IPS-18c (cell line): Measurements from ENCODE around the gene ASTN2.

Experiments used
- H3K4me3 ChIP-seq: 2 replicates; pipeline ENCODE4 v1.7.0; 2013; ENCODE audit warnings: low read depth, mild to moderate bottlenecking, low read length, moderate library complexity; ENCODE audit not compliant: insufficient read depth
- H3K9me3 ChIP-seq: one replicate; pipeline ENCODE4 v1.6.1; 2013; ENCODE audit warnings: mild to moderate bottlenecking, low read length, moderate library complexity; ENCODE audit not compliant: control insufficient read depth, insufficient read depth

ASTN2 gene

DNA sequence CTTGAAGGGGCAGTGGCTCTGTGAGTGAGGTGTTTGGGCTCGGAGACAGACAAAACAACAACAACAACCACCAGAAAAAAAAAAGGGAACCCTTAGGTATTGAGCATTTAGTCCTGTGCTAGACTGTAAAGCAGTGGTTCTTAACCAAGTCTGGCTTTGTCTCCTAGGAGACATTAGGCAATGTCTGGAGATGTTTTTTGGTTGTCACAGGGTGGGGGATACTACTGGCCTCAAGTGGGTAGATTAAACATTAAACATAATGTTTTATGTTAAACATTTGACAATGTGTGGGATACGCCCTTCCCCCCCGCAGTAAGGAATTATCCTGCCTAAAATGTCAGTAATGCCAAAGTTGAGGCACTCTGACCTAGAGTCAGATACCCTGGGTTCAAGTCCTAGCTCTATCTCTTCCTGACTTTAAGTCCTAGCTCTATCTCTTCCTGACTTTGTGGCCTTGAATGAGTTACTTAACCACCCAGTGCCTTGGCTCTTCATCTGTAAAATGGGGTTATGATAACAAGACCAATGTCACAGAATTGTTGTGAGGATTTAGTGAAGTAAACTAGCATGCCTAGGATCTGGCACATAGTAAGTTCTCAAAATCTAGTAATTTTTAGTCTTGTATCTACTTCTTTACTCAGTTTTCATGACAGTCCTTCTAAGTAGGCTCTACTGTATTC, 725.9 kb downstream of the ASTN2 start:
- Histone ChIP-seq H3K4me3 (no peak overlapping the region), H3K9me3 (no peaks in the 10 kb centered on the region)

- peak overlapping the region; percentile 39 for H3K4me3 ChIP-seq
Measured at GRCh38 chr9:116687754-116688135, 727.1 kb downstream of the ASTN2 start.

GRCh38 chr9:116687074-116687753, 727.6 kb downstream of the ASTN2 start, which contains the start of gene TRIM32:
Gene TRIM32, plus strand, starts transcription at chr9:116687305. Its CDS starts 10,438 bp downstream, at chr9:116697743.
- Histone ChIP-seq H3K9me3 (no peaks in the 10 kb centered on the region), H3K4me3 (peak within 1 kb of the TSS; percentile 39)

More at GRCh38 chr9:116687754-116688135, 727.1 kb downstream of the ASTN2 start:
- H3K9me3 ChIP-seq, result no peaks in the 10 kb centered on the region

GRCh38 chr9:116686693-116687073, 728.2 kb downstream of the ASTN2 start:
- no peaks in the 10 kb centered on the region for H3K9me3 ChIP-seq
- H3K4me3 ChIP-seq, result peak overlapping the region; percentile 39

GRCh38 chr9:116686135-116686534, 728.7 kb downstream of the ASTN2 start:
- Histone ChIP-seq H3K9me3 (no peaks in the 10 kb centered on the region), H3K4me3 (peak overlapping the region; percentile 39; the same call in 1 of the 2 replicates)

- Histone ChIP-seq H3K4me3 (no peak overlapping the region), H3K9me3 (no peaks in the 10 kb centered on the region)
Measured at GRCh38 chr9:116685166-116685565, 729.7 kb downstream of the ASTN2 start.

DNA sequence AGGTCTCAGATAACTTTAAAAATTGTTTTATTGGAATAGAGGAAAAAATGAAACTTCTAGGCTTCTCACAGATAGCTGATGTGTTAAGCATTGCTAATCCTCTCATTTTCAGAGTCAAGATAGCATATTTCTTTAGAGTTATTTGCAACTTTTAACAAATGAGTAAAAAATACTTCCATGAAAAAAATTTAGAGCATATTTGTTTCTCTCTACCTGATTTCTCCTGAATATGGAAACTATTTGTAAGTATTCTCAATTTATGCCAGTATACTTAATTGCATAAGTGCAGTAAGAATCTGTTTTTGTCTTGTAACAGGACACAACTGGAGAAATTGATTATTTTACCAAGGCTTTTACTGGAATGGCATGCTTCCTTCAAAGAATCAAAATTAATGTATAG, 731.3 kb downstream of the ASTN2 start:
- no peaks in the 10 kb centered on the region for H3K9me3 ChIP-seq
- no peak overlapping the region for H3K4me3 ChIP-seq

DNA sequence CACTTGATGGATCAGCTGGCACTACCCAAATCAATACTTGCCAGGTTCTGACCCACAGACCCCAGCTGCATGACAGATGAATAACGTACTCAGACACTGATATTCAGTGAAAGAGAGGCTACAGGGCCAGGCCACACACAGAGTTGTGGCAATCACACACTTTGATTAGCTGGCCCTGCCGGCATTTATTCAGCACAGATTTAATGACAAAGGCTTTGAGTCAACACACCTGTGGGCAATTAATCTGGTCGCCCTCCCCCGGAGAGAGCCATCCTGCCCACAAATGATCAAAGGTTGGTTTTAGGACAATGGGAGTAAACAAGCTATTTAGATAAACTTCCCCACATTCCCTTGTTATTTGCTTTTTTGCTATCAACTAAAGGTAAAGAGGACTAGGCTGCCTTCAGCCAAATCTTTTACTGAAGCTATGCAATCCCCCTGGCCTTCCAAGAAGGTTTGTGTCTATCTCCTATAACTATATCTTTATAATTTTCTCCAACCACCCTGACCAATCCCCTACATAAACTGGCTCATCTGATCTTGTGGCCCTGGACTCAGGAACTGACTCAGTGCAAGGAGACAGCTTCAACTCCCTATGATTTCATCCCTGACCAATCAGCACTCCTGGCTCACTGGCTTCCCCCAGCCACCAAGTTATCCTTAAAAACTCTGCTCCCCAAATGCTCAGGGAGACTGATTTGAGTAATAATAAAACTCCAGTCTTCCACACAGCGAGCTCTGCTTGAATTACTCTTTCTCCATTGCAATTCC, 740.5 kb downstream of the ASTN2 start:
- H3K4me3 ChIP-seq, result no peak overlapping the region
- no peaks in the 10 kb centered on the region for H3K9me3 ChIP-seq

DNA sequence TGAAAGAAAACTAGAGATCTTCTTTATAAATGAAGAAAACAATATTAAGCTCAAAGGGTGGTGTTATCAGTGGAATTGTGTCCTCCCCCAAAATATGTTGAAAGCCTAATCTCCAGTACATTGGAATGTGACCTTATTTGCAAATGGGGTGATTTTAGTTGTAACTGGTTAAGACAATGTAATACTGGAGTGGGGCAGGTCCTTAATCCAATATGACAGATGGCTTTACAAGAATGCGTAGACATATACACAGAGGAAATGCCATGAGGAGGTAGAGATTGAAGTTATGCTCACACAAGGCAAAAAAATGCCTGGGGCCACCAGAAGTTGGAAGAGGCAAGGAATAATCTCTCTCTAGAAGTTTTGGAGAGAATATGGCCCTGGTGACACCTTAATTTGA, 741.5 kb downstream of the ASTN2 start:
- Histone ChIP-seq H3K9me3 (no peaks in the 10 kb centered on the region), H3K4me3 (no peak overlapping the region)

DNA sequence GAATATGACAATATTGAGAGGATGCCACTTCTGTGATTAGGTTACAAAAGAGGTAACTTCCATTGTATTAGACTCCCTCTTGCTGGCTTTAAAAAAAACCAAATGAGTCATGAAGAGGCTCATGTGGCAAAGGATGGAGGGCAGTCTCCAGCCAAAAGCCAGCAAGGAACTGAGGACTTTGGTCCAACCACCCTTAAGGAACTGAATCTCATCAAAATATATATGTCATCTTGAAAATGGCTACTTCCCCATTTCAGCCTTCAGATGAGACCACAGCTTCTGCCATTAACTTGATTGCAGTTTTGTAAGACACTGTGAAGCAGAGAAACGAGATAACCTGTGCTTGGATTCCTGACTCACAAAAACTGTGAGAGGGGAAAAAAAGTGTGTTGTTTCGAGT, 743.3 kb downstream of the ASTN2 start:
- H3K4me3 ChIP-seq, result no peak overlapping the region
- no peaks in the 10 kb centered on the region for H3K9me3 ChIP-seq

GRCh38 chr9:116668970-116669695, 745.7 kb downstream of the ASTN2 start:
- Histone ChIP-seq H3K9me3 (no peaks in the 10 kb centered on the region), H3K4me3 (no peak overlapping the region)

DNA sequence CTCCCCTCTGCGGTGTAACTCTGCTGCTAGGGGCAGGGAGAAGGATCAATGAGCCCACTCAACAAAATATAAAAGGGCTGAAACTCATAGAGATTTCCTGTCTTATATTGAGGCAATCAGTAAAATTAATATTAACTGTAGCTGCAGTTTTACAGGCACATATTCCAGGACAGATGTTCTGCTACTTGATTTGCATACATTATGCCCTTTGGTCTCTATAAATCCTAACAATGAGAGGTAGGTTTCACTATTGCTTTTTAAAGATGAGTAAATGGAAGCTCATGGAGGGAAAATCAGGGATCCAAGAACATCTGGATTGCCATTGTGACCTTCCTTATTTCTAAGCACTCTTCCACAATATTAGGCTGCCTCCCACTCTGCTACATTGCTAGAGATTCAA, 751.3 kb downstream of the ASTN2 start:
- no peak overlapping the region for H3K4me3 ChIP-seq
- no peaks in the 10 kb centered on the region for H3K9me3 ChIP-seq

- H3K9me3 ChIP-seq, result no peaks in the 10 kb centered on the region
- H3K4me3 ChIP-seq, result no peak overlapping the region
Measured at GRCh38 chr9:116662646-116663310, 752.1 kb downstream of the ASTN2 start.

GRCh38 chr9:116661037-116661954, 753.6 kb downstream of the ASTN2 start:
- no peaks in the 10 kb centered on the region for H3K9me3 ChIP-seq
- no peak overlapping the region for H3K4me3 ChIP-seq

DNA sequence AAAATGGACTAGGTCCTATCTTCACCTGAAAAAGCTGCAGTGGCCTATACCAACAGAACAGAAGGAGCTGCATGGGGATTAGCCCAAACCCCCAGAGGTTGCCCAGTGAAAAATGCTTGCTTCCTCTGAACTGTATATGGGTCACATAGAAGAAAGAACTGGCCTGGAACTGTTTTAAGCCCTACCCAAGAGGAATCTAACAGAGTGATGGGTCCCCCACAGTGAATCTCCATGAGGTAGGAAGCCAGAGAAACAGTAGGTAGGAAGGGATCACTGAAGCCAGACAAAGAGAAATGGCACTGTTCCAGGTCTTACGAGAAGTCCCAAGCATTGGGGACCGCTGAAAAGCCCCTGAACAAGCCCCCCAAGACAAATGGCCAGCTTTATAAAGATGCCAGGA, 756.6 kb downstream of the ASTN2 start:
- Histone ChIP-seq H3K9me3 (no peaks in the 10 kb centered on the region), H3K4me3 (no peak overlapping the region)

GRCh38 chr9:116656977-116657376, 757.9 kb downstream of the ASTN2 start:
- Histone ChIP-seq H3K4me3 (no peak overlapping the region), H3K9me3 (no peaks in the 10 kb centered on the region)
